B cell (primary cell): ENCODE measurements around the gene STAC. TPM values are rescaled to one million over a fixed set of nuclear protein-coding genes. Genes with fewer than 3 reads are reported as not detected.

Source experiments
- ATAC-seq: fragments of 200-7000 bp; cut with Tn5 transposase; one replicate; pipeline ENCODE4 v1.10.0; 2021; ENCODE audit warnings: low read depth, mild to moderate bottlenecking, moderate number of reproducible peaks, moderate library complexity
- CTCF ChIA-PET: fragments of 350-600 bp; sonication (Branson Sonifier 250); formaldehyde crosslinking; loops from one replicate; lab custom pipeline; 2021; ENCODE audit warnings: antibody characterized with exemption, inconsistent platforms; lab: Charles Lee
- POLR2A ChIA-PET: fragments of 350-600 bp; sonication (Branson Sonifier 250); formaldehyde crosslinking; loops from one replicate; lab custom pipeline; 2021; ENCODE audit warnings: antibody characterized with exemption; lab: Charles Lee
- DNase-seq: peaks from one replicate; pipeline ENCODE4 v3.0.0; 2013
- H2AFZ ChIP-seq: 2 replicates; pipeline ENCODE4 v1.6.1; 2012; ENCODE audit warnings: mild to moderate bottlenecking, low read depth, low read length; ENCODE audit not compliant: insufficient read depth, poor library complexity, severe bottlenecking
- H3K27ac ChIP-seq, 2 donors: 1 replicate in 1 of 2; 2 replicates in 1 of 2; pipeline ENCODE4 v1.5.1; 2012 to 2013; ENCODE audit warnings: low read length in 2 of 2, mild to moderate bottlenecking in 2 of 2, moderate library complexity in 1 of 2
- H3K27me3 ChIP-seq, 4 experiments: fragments of 200-600 bp in 1 of 4; sonication (generic) in 1 of 4; replicated peaks in 1 of 4; 1 replicate in 2 of 4; 2 replicates in 2 of 4; pipeline versions ENCODE4 v1.6.1 to v1.7.0; 2013 to 2016; ENCODE audit warnings: low read length in 3 of 4, mild to moderate bottlenecking in 2 of 4, mixed read lengths in 1 of 4, moderate library complexity in 1 of 4; ENCODE audit not compliant: insufficient read depth in 4 of 4, control insufficient read depth in 3 of 4; ENCODE audit errors: control extremely low read depth in 1 of 4
- H3K36me3 ChIP-seq, 2 experiments: replicated peaks in 1 of 2; 1 replicate in 1 of 2; 2 replicates in 1 of 2; pipeline versions ENCODE4 v1.6.1 to v1.7.1; 2013; ENCODE audit warnings: low read length in 1 of 2; ENCODE audit not compliant: insufficient read depth in 2 of 2, control insufficient read depth in 1 of 2; ENCODE audit errors: control extremely low read depth in 1 of 2, extremely low read depth in 1 of 2
- H3K4me1 ChIP-seq, 2 donors: fragments of 200-600 bp in 1 of 2; sonication (generic) in 1 of 2; 1 replicate in 1 of 2; 2 replicates in 1 of 2; pipeline versions ENCODE4 v1.5.1 to v1.6.1; 2013 to 2017; ENCODE audit warnings: low read length in 2 of 2; ENCODE audit not compliant: control insufficient read depth in 2 of 2, insufficient read depth in 2 of 2
- H3K4me2 ChIP-seq: replicated peaks from 2 replicates; pipeline ENCODE3; 2012; ENCODE audit warnings: mild to moderate bottlenecking, low read depth, low read length; ENCODE audit not compliant: poor library complexity, severe bottlenecking
- H3K4me3 ChIP-seq, 5 experiments: fragments of 200-600 bp in 1 of 5; sonication (generic) in 1 of 5; 1 replicate in 3 of 5; 2 replicates in 2 of 5; pipeline versions ENCODE4 v1.5.1 to v1.7.0; 2011 to 2016; ENCODE audit warnings: low read length in 4 of 5, mild to moderate bottlenecking in 4 of 5, low read depth in 2 of 5, control low read depth in 1 of 5, moderate library complexity in 1 of 5; ENCODE audit not compliant: insufficient read depth in 1 of 5; ENCODE audit errors: control extremely low read depth in 1 of 5, extremely low read depth in 1 of 5
- H3K79me2 ChIP-seq: fragments of 200-600 bp; sonication (generic); one replicate; pipeline ENCODE4 v1.6.0; 2016; ENCODE audit warnings: low read length; ENCODE audit not compliant: control insufficient read depth, insufficient read depth
- H3K9ac ChIP-seq: fragments of 200-600 bp; sonication (generic); 2 replicates; pipeline ENCODE4 v1.6.1; 2017; ENCODE audit warnings: mild to moderate bottlenecking, low read length, moderate library complexity
- H3K9me3 ChIP-seq, 3 donors: one replicate each; pipeline versions ENCODE4 v1.6.1 to v1.7.1; 2013; ENCODE audit warnings: low read length in 2 of 3; ENCODE audit not compliant: control insufficient read depth in 2 of 3, insufficient read depth in 1 of 3; ENCODE audit errors: control extremely low read depth in 1 of 3
- H4K20me1 ChIP-seq: 2 replicates; pipeline ENCODE4 v1.6.0; 2012; ENCODE audit warnings: mild to moderate bottlenecking, low read length; ENCODE audit not compliant: insufficient read depth, control insufficient read depth, poor library complexity, severe bottlenecking
- H3K27ac Mint-ChIP-seq: one replicate; pipeline ENCODE4 v1.8.0; 2021; ENCODE audit warnings: mixed read lengths
- H3K27me3 Mint-ChIP-seq: one replicate; pipeline ENCODE4 v1.8.0; 2021; ENCODE audit warnings: mixed read lengths
- H3K4me1 Mint-ChIP-seq: one replicate; pipeline ENCODE4 v1.8.0; 2021; ENCODE audit warnings: mixed read lengths
- H3K4me3 Mint-ChIP-seq: one replicate; pipeline ENCODE4 v1.8.0; 2021; ENCODE audit warnings: mixed read lengths
- H3K9me3 Mint-ChIP-seq: one replicate; pipeline ENCODE4 v1.8.0; 2022; ENCODE audit warnings: mixed read lengths; ENCODE audit not compliant: insufficient read depth
- CTCF ChIP-seq: fragments of 200-600 bp; IDR thresholded peaks from one replicate; pipeline ENCODE4 v1.8.0; 2022; ENCODE audit warnings: antibody characterized with exemption, mild to moderate bottlenecking
- EZH2 ChIP-seq: IDR thresholded peaks from 2 replicates; pipeline ENCODE4 v1.6.1; 2012; ENCODE audit warnings: borderline replicate concordance, low read depth, mild to moderate bottlenecking, moderate library complexity, low read length; ENCODE audit not compliant: insufficient read depth, poor library complexity, severe bottlenecking
- WGBS: methylation state at CpG from one replicate; pipeline ENCODE4 v1.1.5; 2013; ENCODE audit warnings: missing lambda C conversion rate; ENCODE audit not compliant: insufficient coverage; 5-methylcytosine and 5-hydroxymethylcytosine counted together
- intact Hi-C: fragments of 100-400 bp; cut with micrococcal nuclease; formaldehyde crosslinking; loops from one replicate; pipeline ENCODE4 v1.10.0; 2022
- polyA plus RNA-seq: library from polyadenylated mRNA; depleted of rRNA; stranded (reverse); fragments of >200 nt; gene quantifications from 2 replicates; pipeline ENCODE4 v1.2.3, GENCODE V29; 2012
- total RNA-seq, 2 donors: library from RNA; stranded (reverse); fragments of 120-200 nt in 1 of 2; gene quantifications; 1 replicate in 1 of 2; 2 replicates in 1 of 2; pipeline versions ENCODE4 v1.2.3 to v1.2.4, GENCODE V29; 2013 to 2022

STAC gene
- total and polyA plus RNA-seq, 2 donors (not counting 1 experiment from before 2014, with no cell fraction given): not detected

- Histone ChIP-seq H3K4me1 (no peaks in the 10 kb centered on the region), H3K27ac (no peak overlapping the region), H3K4me3 (no peak overlapping the region), H4K20me1 (no peaks in the 10 kb centered on the region), H3K27me3 (no peaks in the 10 kb centered on the region), H3K9ac (no peak overlapping the region), H3K36me3 (no peaks in the 10 kb centered on the region), H2AFZ (no peak overlapping the region), H3K4me2 (no peak overlapping the region), H3K79me2 (no peaks in the 10 kb centered on the region), H3K9me3 (peaks cover 0 to 6% (median 0%) of the 10 kb centered on the region in 3 donors)
- DNase-seq (no peak), ATAC-seq (no peak)
- no peaks in the 10 kb centered on the region for H3K9me3 Mint-ChIP-seq
- peaks cover 5% of the 10 kb centered on the region for H3K27me3 Mint-ChIP-seq
- H3K4me1 Mint-ChIP-seq: no peaks in the 10 kb centered on the region
- intact Hi-C loops: no loop called here
- no peak overlapping the region for H3K27ac Mint-ChIP-seq
- H3K4me3 Mint-ChIP-seq: no peak overlapping the region
- ChIA-PET CTCF (no interaction called here), POLR2A (no interaction called here)
- TF ChIP-seq EZH2 (no peak), CTCF (no peak)
- no CpG with 5 or more reads among the region's 1 CpG for WGBS
Measured at GRCh38 chr3:36418296-36418695, 38.0 kb downstream of the STAC start.

GRCh38 chr3:36428445-36428844, 48.1 kb downstream of the STAC start:
- 86% methylated on average over 4 of the region's 4 CpGs for WGBS

More at GRCh38 chr3:36428445-36428844, 48.1 kb downstream of the STAC start:
- Mint-ChIP-seq H3K4me3 (no peak overlapping the region), H3K27ac (no peak overlapping the region), H3K27me3 (no peaks in the 10 kb centered on the region), H3K9me3 (no peaks in the 10 kb centered on the region), H3K4me1 (no peaks in the 10 kb centered on the region)
- CTCF ChIA-PET: no interaction called here
- Histone ChIP-seq H3K4me2 (no peak overlapping the region), H3K9ac (no peak overlapping the region), H4K20me1 (no peaks in the 10 kb centered on the region), H3K36me3 (no peaks in the 10 kb centered on the region), H3K4me1 (no peaks in the 10 kb centered on the region), H2AFZ (no peak overlapping the region), H3K79me2 (no peaks in the 10 kb centered on the region), H3K27me3 (no peaks in the 10 kb centered on the region), H3K27ac (no peak overlapping the region), H3K4me3 (no peak overlapping the region), H3K9me3 (no peaks in the 10 kb centered on the region)
- DNase-seq: no peak
- intact Hi-C loops: no loop called here
- no peak for ATAC-seq
- TF ChIP-seq EZH2 (no peak), CTCF (no peak)
- POLR2A ChIA-PET: no interaction called here
